ENCODE data around the gene LMAN1.

The LMAN1 gene, protein sequence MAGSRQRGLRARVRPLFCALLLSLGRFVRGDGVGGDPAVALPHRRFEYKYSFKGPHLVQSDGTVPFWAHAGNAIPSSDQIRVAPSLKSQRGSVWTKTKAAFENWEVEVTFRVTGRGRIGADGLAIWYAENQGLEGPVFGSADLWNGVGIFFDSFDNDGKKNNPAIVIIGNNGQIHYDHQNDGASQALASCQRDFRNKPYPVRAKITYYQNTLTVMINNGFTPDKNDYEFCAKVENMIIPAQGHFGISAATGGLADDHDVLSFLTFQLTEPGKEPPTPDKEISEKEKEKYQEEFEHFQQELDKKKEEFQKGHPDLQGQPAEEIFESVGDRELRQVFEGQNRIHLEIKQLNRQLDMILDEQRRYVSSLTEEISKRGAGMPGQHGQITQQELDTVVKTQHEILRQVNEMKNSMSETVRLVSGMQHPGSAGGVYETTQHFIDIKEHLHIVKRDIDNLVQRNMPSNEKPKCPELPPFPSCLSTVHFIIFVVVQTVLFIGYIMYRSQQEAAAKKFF

DNA sequence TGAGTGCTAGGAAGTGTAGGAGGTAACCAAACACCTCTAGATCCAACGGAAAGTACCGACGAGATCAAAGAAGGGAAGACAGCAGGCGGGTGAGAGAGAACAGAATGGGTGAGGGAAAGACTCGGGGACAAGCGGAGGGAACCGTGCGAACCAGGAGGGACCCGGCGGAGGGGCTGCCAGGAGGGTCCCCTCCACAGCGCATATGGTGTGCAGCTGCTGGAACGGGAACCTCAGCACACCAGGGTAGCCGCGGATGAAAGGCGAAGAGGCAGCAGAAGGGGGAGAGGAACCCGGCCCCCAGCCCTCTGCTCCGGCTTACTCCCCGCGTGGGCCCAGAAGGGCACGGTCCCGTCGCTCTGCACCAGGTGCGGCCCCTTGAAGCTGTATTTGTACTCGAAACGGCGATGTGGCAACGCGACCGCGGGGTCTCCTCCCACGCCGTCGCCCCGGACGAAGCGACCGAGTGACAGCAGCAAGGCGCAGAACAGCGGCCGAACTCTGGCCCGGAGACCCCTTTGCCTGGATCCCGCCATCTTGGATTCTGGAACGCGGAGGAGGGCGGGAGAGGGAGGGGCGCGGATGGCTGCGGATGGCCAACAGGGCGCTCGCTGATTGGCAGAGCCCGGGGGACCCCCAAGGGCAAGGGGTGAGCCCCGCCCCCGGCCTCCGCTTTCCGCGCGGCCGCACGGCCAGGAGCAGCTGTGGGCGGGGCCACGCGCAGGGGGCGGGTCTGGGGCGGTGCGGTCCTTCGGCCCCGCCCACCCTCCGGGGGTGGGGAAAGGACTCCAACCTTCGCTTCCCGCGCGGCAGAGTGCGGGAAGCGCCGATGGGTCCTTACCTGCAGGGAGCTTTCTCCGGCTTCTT is at the start of gene LMAN1:
Gene LMAN1, minus strand, starts transcription at position 554 of the 864 bp plus-strand sequence. Its CDS starts 21 bp downstream, at position 533.
- DNase-seq = peak; percentile 89

DNA sequence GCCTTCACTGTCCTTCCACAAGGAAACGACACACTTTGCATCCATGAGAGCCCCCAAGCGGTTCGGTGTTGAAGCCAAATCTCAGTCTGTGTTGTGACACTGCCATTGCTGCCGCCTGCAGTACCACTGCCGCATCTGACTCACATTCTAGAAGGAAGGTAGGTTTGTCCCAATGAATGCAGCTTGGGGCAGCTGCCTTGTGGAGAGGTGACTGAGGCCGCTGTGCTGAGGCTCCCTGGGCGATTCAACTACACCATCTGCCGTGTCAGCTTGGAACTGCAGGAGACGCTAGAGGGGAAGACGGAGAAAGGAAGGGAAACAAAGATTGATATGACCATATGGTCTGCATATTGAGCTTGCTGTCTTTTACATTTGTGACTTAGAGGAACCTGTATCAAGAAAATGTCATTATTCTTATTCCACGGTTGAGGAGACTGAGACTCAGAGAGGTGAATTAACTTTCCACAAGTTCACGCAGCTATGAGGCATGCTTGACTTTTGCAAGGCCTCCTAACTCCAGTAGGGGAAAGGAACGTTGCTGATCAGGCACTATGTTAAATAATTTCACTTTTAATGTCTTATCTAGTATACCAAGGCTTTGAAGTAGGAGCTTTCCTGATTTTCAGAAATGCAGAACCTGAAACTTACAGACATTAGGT is 43.5 kb upstream of the LMAN1 start:
- DNase-seq = peak; percentile 39

DNA sequence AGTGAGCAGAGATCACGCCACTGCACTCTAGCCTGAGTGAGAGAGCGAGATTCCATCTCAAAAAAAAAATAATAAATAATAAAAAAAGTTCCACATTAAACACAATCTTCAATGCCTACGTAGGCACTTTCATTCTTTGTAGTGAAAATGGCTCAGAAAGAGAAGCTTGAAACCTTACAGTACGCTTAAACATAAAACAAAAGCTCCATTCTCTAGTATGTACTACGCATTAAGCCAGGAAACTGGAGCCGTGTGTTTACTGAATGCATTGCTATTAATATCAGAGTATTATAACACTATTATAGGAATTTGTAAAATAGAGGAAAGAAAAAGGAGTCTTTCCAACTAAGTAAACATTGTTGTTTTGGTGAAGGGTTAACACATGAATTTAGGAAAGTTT is 41.3 kb upstream of the LMAN1 start:
- DNase-seq = no peak

DNA sequence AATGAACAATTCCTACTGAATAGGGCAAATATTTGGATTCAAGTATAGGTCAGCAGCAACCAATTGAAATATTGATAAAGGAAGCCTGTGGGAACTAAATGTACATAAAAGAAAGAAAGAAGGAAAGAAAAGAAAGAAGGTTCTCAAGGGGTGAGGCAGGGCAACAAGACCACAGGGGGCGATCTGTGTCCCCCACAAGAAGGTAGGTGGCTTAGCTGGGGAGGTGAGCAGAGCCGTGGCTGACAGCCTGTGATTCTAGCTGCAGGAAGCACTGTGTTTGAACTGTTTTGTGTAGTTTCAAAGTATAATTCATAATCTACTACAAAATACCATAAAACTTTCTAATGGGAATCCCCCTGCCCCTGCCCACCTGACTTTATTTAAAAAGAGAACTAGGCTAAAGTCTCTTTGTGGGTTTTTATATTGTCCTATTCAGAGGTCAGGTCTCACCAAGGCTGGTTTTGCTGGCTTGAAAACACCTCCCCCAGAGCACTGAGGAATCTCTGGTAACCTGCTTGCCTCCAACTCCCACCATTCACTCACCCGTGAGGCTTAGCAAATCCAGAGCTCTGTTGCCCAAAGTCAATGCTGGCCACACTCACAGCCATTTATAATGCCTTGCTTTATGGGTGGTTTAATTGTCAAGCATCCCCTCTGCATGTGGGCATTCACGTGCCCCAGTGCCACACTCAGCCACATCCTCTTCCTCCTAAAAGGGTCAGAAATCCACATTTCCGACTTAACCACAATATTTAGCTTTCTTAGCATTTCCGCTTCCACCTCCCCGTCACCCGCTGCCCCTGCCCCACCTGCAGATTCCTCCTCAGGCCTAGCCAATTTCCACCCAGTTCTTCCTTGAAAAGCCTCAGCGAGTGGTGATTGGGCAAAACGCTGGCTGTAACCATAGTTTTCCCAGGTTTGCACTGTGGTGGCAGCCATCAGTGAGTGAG is 36.4 kb upstream of the LMAN1 start:
- DNase-seq = no peak

DNA sequence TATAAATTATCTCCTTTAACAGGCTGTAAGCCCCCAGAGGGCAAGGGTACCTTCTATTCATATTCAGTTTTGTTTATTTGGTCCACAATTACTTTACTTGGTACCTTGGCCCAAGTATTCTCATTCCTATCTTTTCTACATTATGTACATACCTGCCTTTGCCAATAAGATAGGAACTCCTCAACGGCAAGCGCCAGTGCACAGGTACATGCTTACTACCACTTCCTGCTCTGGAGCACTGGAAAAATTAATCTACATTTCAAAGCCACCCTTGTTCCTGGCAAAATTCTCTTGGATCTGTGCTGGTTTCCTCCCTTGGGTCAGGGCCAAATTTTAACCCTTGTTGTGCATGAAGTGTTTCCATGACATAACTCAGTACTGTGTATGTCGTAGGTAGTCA is 34.3 kb upstream of the LMAN1 start:
- DNase-seq = no peak

DNA sequence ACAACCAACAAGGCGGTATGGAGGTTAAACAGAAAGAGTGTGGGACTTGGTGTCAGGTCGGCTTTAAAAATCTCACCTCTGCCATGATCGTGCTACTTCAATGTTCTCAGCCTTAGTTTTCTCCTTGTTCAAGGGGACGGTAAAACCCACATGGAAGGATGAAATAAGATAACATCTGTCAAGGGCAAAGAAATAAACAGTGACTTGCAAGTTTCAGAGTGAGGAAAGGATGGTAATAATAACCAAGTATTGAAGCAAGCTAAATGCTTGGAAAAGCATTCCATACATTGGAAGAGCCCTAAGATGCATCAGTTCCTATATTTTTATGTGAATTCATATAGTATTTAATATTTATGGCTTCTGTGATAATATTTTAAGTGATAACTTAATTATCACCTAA is 29.8 kb upstream of the LMAN1 start:
- no peak for DNase-seq

DNA sequence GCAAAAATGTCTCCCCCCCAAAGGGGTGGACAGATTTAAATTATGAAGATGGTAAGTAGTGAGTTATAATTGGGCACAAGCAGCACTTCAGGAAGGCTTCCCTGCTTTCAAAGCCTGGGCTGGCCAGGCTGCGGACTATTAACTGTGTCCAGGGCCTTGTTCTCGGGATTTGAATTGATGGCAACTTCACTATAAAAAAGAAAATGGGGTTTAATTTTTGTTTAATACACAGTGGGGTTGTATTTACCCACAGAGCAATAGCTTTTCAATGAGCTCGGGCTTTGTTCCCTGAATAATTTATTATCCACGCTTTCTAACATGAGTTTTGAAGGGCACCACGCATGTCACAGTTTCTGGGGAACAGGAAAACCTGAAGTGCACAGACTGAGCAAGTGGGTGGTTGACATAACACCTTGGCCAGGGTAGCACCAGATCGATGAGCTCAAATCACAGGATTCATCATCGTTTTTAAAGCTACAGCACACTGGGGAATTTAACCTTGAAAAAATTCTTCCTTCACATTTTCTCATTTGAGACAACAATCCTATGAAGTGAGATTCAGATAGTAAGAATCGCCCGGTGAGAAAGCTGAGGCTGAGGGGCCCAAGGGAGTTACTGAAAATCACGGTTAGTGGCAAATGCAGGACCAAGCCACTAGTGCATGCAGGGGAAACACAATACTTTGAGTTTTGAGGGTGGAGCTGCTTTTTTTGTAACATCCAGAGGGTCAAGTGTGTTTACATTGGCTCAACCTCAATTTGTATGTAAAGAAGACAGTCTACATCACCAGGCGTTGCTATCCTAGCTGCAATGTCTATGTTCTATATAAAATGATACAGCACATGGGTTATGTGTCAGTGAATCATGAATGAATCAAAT is 28.9 kb upstream of the LMAN1 start:
- no peak for DNase-seq

DNA sequence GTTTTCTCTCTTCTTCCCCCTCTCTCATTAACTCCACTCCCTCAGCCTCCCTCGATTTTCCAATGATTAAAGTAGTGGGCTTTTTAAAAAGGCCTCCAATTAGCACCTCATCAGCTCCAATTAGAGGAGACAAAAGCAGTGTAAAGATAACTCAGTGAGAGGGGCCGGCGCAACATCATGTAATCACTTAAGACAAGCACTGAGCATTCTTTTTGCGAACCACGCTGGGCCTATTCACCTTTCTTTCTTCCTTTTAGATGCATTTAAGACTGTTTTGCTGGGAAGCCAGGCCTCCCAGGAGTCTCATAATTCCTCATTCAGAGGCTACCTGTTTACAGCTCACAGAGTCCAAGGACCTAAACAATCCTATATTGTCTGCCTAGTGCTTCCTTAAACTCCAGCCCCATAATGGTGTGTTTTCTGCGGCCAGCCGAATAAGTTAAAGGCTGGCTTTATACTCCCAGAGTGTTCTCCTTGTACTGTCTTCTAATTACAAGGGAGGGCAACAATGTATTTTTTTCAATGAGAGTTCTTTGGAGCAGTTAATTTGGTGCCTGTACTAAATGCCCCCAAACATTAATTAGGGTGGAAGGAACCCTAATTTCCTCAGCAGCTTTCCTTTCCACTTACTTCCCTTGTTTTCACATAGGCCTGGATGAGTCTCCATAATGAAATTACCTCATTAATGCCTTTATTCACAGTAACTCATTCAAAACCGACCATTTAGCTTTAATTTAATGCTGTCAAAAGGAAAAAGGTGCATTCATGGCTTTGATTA is 28.0 kb upstream of the LMAN1 start:
- DNase-seq = no peak

DNA sequence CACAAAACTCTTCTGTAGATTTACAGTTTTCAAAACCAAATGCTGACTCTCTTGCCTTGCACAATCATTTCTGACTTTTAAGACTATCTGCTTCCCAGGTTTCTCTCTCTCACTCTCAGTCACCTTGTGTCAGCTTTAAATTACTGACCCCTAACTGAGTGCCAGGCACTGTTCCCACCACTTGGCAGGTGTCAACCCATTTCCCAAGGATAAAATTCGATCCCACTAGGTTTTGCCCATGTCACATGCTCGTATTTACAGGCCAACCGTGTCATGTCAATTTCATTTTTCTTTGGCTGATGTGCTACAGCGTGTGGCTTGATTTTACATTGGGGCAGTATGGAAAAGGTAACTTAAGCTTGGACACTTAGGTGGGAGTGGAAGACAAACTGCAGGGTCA is 26.1 kb upstream of the LMAN1 start:
- DNase-seq = no peak

DNA sequence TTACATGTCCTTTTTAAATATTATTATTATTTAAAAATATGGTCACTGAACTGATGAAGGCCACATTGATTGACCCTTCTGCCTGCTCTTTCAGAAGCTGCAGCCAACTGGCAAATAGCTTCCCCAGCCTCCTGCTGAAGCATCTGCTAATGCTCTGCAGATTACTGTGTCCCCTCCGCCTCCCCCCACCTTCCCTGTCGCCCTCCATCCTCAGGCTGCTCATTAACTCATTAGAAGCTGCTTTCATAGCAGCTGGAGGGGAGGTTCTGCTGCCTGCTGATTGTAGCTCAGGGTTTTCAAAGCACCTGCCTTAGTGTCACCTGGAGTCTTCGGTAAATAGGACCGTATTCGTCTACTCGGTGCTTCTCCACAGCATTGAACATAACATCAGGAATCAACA is 24.8 kb upstream of the LMAN1 start:
- DNase-seq = no peak

DNA sequence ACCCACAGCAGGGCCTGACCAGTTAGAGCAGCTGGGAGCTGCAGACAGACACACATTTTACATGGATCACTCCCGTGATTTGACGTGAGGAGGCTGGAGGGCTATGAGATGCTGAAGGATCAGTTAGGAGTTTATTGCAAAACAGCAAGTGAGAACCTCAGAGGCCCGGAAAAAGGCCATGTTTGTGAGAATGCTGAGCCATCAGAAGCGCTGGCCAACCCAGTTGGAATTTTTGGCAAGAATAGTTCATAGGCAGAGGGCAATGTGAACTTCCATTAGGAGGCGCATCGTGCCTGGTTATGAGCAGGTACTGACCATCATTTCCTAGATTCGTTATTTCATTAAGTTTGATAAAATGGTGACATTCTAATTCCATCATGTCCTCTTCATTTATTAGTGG is 23.3 kb upstream of the LMAN1 start:
- no peak for DNase-seq

DNA sequence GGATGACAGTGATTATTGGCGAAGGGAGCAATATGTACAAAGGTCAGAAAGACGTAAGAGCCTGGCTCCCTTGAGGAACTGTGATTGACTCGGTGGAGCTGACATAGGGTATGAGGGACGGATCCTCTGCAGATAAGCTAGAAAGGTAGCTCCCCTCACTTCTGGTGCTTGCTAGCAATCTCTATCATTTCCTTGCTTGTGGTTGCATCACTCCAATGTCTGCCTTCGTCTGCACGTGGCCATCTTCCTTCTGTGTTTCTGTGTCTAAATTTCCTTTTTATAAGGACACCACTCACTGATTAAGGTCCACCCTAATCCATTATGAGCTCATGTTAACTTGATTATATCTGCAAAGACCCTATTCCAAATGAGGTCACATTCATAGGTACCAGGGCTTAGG is 22.9 kb upstream of the LMAN1 start:
- DNase-seq = no peak

DNA sequence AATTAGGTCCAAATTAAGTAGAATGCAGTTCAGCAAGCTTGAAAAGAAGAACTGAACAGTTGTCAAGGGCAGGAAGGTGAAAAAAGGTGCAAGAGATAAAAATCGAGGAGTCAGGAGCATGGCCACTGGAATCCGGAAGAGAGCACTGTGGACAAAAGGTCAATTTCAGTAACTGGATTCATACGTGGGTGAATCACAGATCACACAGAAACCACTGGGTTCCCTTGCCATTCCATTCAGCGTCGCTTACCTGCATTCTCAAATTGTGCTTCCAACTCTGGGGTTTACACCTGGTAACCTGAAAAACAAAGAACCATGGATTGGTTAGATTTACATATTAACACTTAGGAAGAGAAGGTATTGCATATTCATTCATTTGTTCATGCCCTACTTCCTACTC is 21.6 kb upstream of the LMAN1 start:
- no peak for DNase-seq

DNA sequence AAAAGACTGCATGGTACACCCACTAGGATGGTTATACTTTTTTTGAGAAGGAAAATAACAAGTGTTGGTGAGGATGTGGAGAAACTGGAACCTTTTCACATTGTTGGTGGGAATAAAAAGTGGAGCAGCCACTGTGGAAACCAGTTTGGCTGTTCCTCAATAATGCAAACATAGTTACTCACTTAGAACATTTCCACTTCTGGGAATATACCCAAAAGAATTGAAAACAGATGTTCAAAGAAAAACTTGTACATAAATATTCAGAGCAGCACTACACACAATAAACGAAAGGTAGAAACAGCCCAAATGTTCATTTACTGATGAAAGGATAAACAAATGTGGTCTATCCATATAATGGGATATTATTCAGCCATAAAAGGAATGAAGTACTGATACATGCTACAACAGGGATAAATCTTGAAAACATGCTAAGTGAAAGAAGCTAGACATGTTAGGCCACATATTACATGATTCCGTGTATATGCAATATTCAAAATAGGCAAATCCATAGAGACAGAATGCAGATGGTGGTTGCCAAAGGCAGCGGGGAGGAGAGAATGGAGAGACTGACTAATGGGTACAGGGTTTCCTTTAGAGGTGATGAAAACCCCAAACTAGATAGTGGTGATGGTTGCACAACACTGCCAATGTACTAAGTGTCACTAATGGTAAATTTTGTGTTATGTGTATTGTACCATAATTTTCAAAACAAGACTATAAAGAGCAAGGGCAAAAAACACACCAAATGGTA is 20.9 kb upstream of the LMAN1 start:
- no peak for DNase-seq

DNA sequence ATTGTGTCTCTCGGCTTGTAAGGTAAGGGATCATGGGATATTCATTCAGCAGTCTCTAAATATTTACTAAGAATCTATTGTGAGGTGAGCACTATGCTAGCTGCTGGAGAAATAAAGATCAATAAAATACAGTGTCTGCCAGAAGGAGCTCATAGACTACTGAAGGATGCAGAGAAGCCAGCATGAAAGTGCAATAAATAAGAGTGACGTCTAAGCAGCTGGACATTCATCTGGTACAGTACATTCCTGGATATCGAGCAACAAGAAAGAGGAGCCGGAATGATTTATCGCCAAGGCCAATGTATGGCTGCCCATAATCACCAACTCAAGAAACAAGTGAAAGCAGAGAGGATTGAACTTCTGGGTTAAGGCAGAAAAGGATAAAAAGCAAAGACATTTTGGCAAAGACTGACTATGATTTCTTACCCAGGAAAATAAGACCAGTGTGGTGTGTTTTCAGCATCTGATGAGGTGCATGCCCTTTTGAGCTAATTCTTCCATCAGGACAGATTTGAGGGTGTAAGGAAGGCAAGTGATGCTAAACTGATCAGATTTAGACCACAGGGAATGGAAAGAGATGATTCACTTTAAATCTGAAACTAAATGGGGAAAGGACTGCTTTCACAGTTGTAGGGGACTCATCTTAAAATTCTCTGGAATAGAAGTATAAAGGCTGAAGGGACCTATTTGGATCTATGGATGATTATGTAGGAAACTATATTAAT is 18.7 kb upstream of the LMAN1 start:
- DNase-seq = no peak

DNA sequence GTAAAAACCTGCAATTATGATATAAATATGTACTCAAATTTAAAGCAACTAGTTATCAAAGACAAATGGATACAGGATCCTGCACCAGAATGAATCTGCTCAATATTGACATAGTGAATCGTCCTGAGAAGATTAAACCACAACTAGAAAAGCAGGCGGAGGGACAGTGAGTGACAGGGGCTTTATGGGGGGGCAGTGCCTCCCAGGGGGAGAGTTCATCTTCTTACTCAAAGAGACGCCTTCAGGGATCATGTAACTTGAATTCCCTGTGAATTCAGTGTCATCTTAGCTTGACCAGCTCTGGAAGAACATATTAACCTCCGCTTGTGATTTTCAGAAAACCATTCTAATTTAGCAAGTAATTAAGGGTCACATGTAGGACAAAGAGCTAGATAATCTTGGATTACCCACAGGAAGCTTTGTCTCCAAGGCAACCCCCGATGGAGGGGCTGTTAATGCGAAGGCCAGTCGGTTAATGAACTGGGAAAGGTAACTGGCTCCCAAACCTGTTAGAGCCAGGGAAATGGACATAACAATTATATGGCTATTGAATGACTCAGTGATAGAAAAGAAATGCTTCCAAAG is 17.4 kb upstream of the LMAN1 start:
- DNase-seq = no peak

DNA sequence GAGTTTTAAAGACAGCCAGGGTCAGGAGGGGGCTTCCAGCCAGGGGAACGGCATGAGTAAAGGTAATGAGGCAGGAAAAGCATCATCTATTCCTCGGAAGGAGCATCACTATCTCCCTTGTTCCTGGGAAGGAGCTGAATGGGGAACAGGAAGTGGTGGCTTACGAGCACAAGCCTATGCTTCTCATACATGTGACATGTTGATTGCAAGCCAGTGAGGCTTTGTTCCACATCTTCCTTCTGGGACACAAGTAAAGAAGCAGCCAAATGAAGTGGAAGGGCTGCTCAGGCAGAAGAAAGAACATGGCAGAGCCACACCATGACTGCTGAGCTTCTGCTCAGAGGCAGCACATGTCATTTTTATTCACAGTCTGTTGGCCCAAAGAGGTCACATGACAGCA is 15.1 kb upstream of the LMAN1 start:
- DNase-seq = no peak

DNA sequence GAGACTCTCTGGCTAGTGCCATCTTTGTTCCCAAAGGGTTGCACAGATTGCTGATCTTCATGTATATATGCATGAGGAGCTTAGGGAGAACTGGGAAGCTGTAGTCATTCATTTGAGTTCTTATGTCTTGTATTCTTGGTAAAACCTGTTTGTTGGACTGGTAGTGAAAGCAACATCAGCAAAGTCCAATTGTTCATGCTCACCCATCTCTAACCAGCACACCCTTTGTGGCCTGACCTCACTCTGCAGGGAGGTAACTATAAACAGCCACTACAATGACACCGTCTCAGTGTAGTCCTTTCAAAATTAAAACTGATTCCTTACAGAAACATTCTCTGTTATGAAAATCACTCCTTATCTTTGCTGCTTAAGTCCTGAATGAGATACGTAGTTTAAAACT is 13.9 kb upstream of the LMAN1 start:
- DNase-seq = no peak

DNA sequence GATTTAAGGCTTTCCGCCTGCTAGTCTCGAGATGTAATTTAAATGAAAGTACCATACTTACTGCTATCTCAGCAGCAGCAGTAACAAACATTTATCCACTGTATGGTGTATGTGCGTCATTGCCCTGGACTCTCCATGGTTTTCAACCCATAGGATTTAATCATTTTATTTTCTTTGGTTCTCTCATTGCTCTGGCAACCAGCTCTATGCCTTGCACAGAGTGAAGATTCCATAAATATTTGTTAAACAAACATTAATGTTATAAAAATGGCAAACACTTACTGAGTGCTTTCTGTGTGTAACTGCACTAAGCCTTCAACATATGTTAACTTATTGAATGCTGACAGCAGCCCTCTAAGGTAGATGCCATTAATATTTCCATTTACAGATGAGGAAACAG is 1.3 kb upstream of the LMAN1 start:
- DNase-seq = no peak
